H1 (cell line): ENCODE data around the gene ACTBL2. TPM values are rescaled to one million over a fixed set of nuclear protein-coding genes. Genes with fewer than 3 reads are reported as not detected.

Source experiments
- CTCF ChIA-PET: fragments of 300-600 bp; sonication (Branson Sonifier 250); formaldehyde crosslinking; loops from one replicate; lab custom pipeline; 2021; ENCODE audit not compliant: partially characterized antibody; lab: Charles Lee
- POLR2A ChIA-PET: fragments of 300-600 bp; sonication (Branson Sonifier 250); formaldehyde crosslinking; loops from one replicate; lab custom pipeline; 2021; ENCODE audit warnings: inconsistent platforms; ENCODE audit not compliant: partially characterized antibody; lab: Charles Lee
- DNase-seq, 2 experiments: peaks; one replicate each; pipeline versions ENCODE4 v3.0.0 to v3.0.0-alpha.2; 2010 to 2022; ENCODE audit warnings: low spot score in 2 of 2, low read depth in 1 of 2, mixed read lengths in 1 of 2
- FAIRE-seq: peaks from 2 replicates; lab custom pipeline; 2011; peaks lifted over from hg19 to GRCh38; lab: Jason Lieb, UNC
- H2AFZ ChIP-seq: 2 replicates; pipeline ENCODE4 v1.8.1; 2012; ENCODE audit warnings: low read length, inconsistent platforms
- H2AK5ac ChIP-seq: 2 replicates; pipeline ENCODE4 v1.6.1; 2013; ENCODE audit warnings: low read depth, low read length
- H2BK120ac ChIP-seq: replicated peaks from 2 replicates; pipeline ENCODE3; 2013; ENCODE audit warnings: low read depth, low read length, inconsistent platforms
- H2BK12ac ChIP-seq: 2 replicates; pipeline ENCODE4 v1.6.1; 2013; ENCODE audit warnings: low read depth, low read length
- H2BK15ac ChIP-seq: 2 replicates; pipeline ENCODE4 v1.6.1; 2013; ENCODE audit warnings: low read length
- H2BK20ac ChIP-seq: 2 replicates; pipeline ENCODE4 v1.6.1; 2013; ENCODE audit warnings: low read length
- H2BK5ac ChIP-seq: 2 replicates; pipeline ENCODE4 v1.6.1; 2013; ENCODE audit warnings: low read depth, low read length
- H3K14ac ChIP-seq: 2 replicates; pipeline ENCODE4 v1.6.1; 2013; ENCODE audit warnings: inconsistent platforms; ENCODE audit not compliant: insufficient read length
- H3K18ac ChIP-seq: 2 replicates; pipeline ENCODE4 v1.6.1; 2013; ENCODE audit warnings: low read length; ENCODE audit errors: extremely low read depth
- H3K23ac ChIP-seq: 2 replicates; pipeline ENCODE4 v1.6.1; 2013; ENCODE audit warnings: inconsistent platforms; ENCODE audit not compliant: insufficient read length
- H3K23me2 ChIP-seq: 2 replicates; pipeline ENCODE4 v1.6.1; 2013; ENCODE audit warnings: low read depth, low read length
- H3K27ac ChIP-seq: 2 replicates; pipeline ENCODE4 v1.6.1; 2011; ENCODE audit warnings: low read depth, low read length, inconsistent platforms
- H3K27me3 ChIP-seq, 4 experiments: replicated peaks in 1 of 4; 1 replicate in 1 of 4; 2 replicates in 3 of 4; pipeline versions ENCODE4 v1.6.1 to v1.8.1; 2011 to 2013; ENCODE audit warnings: low read length in 3 of 4, mild to moderate bottlenecking in 3 of 4, inconsistent platforms in 2 of 4, mixed read lengths in 2 of 4, moderate library complexity in 1 of 4; ENCODE audit not compliant: control insufficient read depth in 3 of 4, insufficient read depth in 3 of 4; ENCODE audit errors: extremely low read depth in 1 of 4
- H3K36me3 ChIP-seq, 4 experiments: 2 replicates each; pipeline versions ENCODE4 v1.6.1 to v1.8.1; 2011 to 2013; ENCODE audit warnings: mild to moderate bottlenecking in 4 of 4, low read length in 3 of 4, moderate library complexity in 2 of 4, control low read depth in 1 of 4, inconsistent platforms in 1 of 4; ENCODE audit not compliant: insufficient read depth in 4 of 4, control insufficient read depth in 2 of 4
- H3K4ac ChIP-seq: replicated peaks from 2 replicates; pipeline ENCODE3; 2013; ENCODE audit warnings: low read length, low read depth, mixed read lengths, inconsistent platforms; ENCODE audit not compliant: insufficient read length
- H3K4me1 ChIP-seq, 4 experiments: replicated peaks in 1 of 4; 1 replicate in 1 of 4; 2 replicates in 3 of 4; pipeline versions ENCODE4 v1.6.1 to v1.8.1; 2011 to 2013; ENCODE audit warnings: low read length in 3 of 4, inconsistent platforms in 2 of 4, mixed read lengths in 1 of 4; ENCODE audit not compliant: insufficient read depth in 4 of 4, control insufficient read depth in 3 of 4
- H3K4me2 ChIP-seq, 2 experiments: 2 replicates each; pipeline versions ENCODE4 v1.6.1 to v1.8.1; 2011 to 2013; ENCODE audit warnings: low read depth in 2 of 2, low read length in 2 of 2, control low read depth in 1 of 2, inconsistent platforms in 1 of 2, mild to moderate bottlenecking in 1 of 2; ENCODE audit not compliant: insufficient read depth in 1 of 2
- H3K4me3 ChIP-seq, 4 experiments: fragments of 200-600, 300-600 bp in 1 of 4; sonication (generic), shearing (Covaris generic), sonication (Bioruptor Twin) in 1 of 4; 2 replicates each; pipeline versions ENCODE4 v1.5.1 to v1.8.1; 2011 to 2016; ENCODE audit warnings: low read length in 4 of 4, low read depth in 3 of 4, control low read depth in 2 of 4, inconsistent platforms in 2 of 4, mild to moderate bottlenecking in 2 of 4, mixed read lengths in 1 of 4, moderate library complexity in 1 of 4; ENCODE audit not compliant: insufficient read depth in 2 of 4; ENCODE audit errors: extremely low read depth in 1 of 4
- H3K56ac ChIP-seq: replicated peaks from 2 replicates; pipeline ENCODE3; 2013; ENCODE audit warnings: low read depth, mild to moderate bottlenecking, mixed read lengths, low read length, inconsistent platforms; ENCODE audit not compliant: insufficient read length
- H3K79me1 ChIP-seq: 2 replicates; pipeline ENCODE4 v1.6.1; 2013; ENCODE audit warnings: low read depth, low read length, control low read depth
- H3K79me2 ChIP-seq, 2 experiments: 2 replicates each; pipeline versions ENCODE4 v1.6.1 to v1.8.1; 2012 to 2013; ENCODE audit warnings: low read length in 2 of 2, mild to moderate bottlenecking in 2 of 2, inconsistent platforms in 1 of 2; ENCODE audit not compliant: insufficient read depth in 2 of 2, control insufficient read depth in 1 of 2
- H3K9ac ChIP-seq, 4 experiments: replicated peaks in 1 of 4; 1 replicate in 1 of 4; 2 replicates in 3 of 4; pipeline versions ENCODE4 v1.6.1 to v1.8.1; 2011 to 2013; ENCODE audit warnings: low read depth in 3 of 4, low read length in 3 of 4, control low read depth in 2 of 4, mild to moderate bottlenecking in 2 of 4, moderate library complexity in 2 of 4, inconsistent platforms in 1 of 4; ENCODE audit errors: extremely low read depth in 1 of 4
- H3K9me3 ChIP-seq, 2 experiments: 2 replicates each; pipeline versions ENCODE4 v1.6.1 to v1.8.1; 2012 to 2013; ENCODE audit warnings: mild to moderate bottlenecking in 2 of 2, moderate library complexity in 2 of 2, control low read depth in 1 of 2, inconsistent platforms in 1 of 2, low read depth in 1 of 2, low read length in 1 of 2, mixed read lengths in 1 of 2; ENCODE audit not compliant: insufficient read depth in 2 of 2
- H4K20me1 ChIP-seq, 2 experiments: replicated peaks in 1 of 2; 2 replicates each; pipeline versions ENCODE3 to v1.8.1; 2011 to 2013; ENCODE audit warnings: inconsistent platforms in 2 of 2, low read length in 2 of 2, mild to moderate bottlenecking in 1 of 2; ENCODE audit not compliant: insufficient read depth in 2 of 2, control insufficient read depth in 1 of 2
- H4K5ac ChIP-seq: 2 replicates; pipeline ENCODE4 v1.6.1; 2013; ENCODE audit warnings: low read length, low read depth, mixed read lengths, inconsistent platforms; ENCODE audit not compliant: insufficient read length
- H4K8ac ChIP-seq: 2 replicates; pipeline ENCODE4 v1.8.0; 2013; ENCODE audit warnings: mild to moderate bottlenecking, moderate library complexity, low read length, inconsistent platforms; ENCODE audit not compliant: insufficient read depth; ENCODE audit errors: extremely low read depth
- H4K91ac ChIP-seq: replicated peaks from 2 replicates; pipeline ENCODE3; 2013; ENCODE audit warnings: low read length, mixed read lengths, inconsistent platforms; ENCODE audit not compliant: insufficient read length
- BRCA1 ChIP-seq: IDR thresholded peaks from 2 replicates; pipeline ENCODE4 v1.6.1; 2012; ENCODE audit warnings: low read depth, low read length, improper control_type of control experiment
- CTBP2 ChIP-seq: IDR thresholded peaks from 2 replicates; pipeline ENCODE4 v1.7.0; 2011; ENCODE audit warnings: borderline replicate concordance, mild to moderate bottlenecking, moderate library complexity, mixed read lengths, low read length; ENCODE audit not compliant: insufficient read depth, insufficient read length
- CTCF ChIP-seq, 3 experiments: IDR thresholded peaks; 1 replicate in 2 of 3; 2 replicates in 1 of 3; pipeline versions ENCODE4 v1.5.1 to v1.6.1; 2011; ENCODE audit warnings: low read length in 3 of 3, mild to moderate bottlenecking in 3 of 3, inconsistent platforms in 2 of 3, low read depth in 1 of 3, moderate library complexity in 1 of 3; ENCODE audit not compliant: insufficient read depth in 1 of 3; ENCODE audit errors: control extremely low read depth in 1 of 3
- E2F6 ChIP-seq: IDR thresholded peaks from 2 replicates; pipeline ENCODE4 v1.6.1; 2012; ENCODE audit warnings: inconsistent platforms
- RAD21 ChIP-seq, 2 experiments: IDR thresholded peaks in 1 of 2; conservative IDR thresholded peaks in 1 of 2; 2 replicates each; pipeline ENCODE4 v1.6.1; 2011; ENCODE audit warnings: low read depth in 2 of 2, low read length in 2 of 2, improper control_type of control experiment in 1 of 2, inconsistent platforms in 1 of 2, mild to moderate bottlenecking in 1 of 2, moderate library complexity in 1 of 2
- RBBP5 ChIP-seq: IDR thresholded peaks from 2 replicates; pipeline ENCODE4 v1.7.1; 2012; ENCODE audit warnings: low read depth, mild to moderate bottlenecking, inconsistent platforms, low read length, moderate library complexity, borderline replicate concordance
- SP4 ChIP-seq: IDR thresholded peaks from 2 replicates; pipeline ENCODE4 v1.6.1; 2012; ENCODE audit warnings: low read length, inconsistent platforms
- SRF ChIP-seq: IDR thresholded peaks from 2 replicates; pipeline ENCODE4 v1.6.1; 2011; ENCODE audit warnings: mild to moderate bottlenecking, low read depth, low read length, moderate library complexity
- WGBS, 2 experiments: shearing (Covaris generic) in 1 of 2; methylation state at CpG; one replicate each; pipeline versions ENCODE4 v1.1.6 to v1.1.7; 2013 to 2015; ENCODE audit warnings: low lambda C conversion rate in 2 of 2, mixed read lengths in 2 of 2, inconsistent platforms in 1 of 2, low coverage in 1 of 2, missing lambda C conversion rate in 1 of 2; ENCODE audit not compliant: insufficient replicate concordance in 2 of 2, insufficient coverage in 1 of 2, insufficient read length in 1 of 2; ENCODE audit errors: extremely low coverage in 1 of 2, missing lambda C conversion rate in 1 of 2; 5-methylcytosine and 5-hydroxymethylcytosine counted together
- polyA plus RNA-seq, 7 experiments: library from polyadenylated mRNA; depleted of rRNA in 3 of 7; stranded (reverse) in 5 of 7; unstranded in 2 of 7; fragments of >200 nt in 5 of 7; fragments of 200-250 nt in 2 of 7; gene quantifications; 1 replicate in 5 of 7; 2 replicates in 1 of 7; 4 replicates in 1 of 7; pipeline versions ENCODE4 v1.2.1 to v1.2.3, GENCODE V29; 2011 to 2013; ENCODE audit warnings: missing spikeins in 2 of 7, mixed read lengths in 2 of 7
- total RNA-seq: library from RNA; stranded (reverse); fragmentation: NEBNext Ultra II Directional; extraction: Animal tissue kit (Norgen Biotek cat#: 25700); gene quantifications from 2 replicates; pipeline ENCODE4 v1.2.1, GENCODE V29; 2021

ACTBL2 gene
- total and polyA plus RNA-seq, 2 of the 8 experiments (the other 6 are each of a cell fraction or from before 2014, with no cell fraction given), result not detected

- peak in 1 of 2 experiments; percentile 21 for DNase-seq
- Histone ChIP-seq H3K9ac (no peak overlapping the region), H2BK12ac (no peak overlapping the region), H3K23me2 (peaks cover 2% of the 10 kb centered on the region; the same call in 1 of the 2 replicates), H2BK120ac (no peak overlapping the region), H4K91ac (no peak overlapping the region), H3K4ac (no peak overlapping the region), H3K27me3 (no peaks in the 10 kb centered on the region), H3K18ac (no peak overlapping the region), H4K20me1 (no peaks in the 10 kb centered on the region), H3K4me1 (peaks cover 0 to 3% (median under 1%) of the 10 kb centered on the region in 4 experiments; a peak in 2 of 7 replicates), H3K79me1 (no peaks in the 10 kb centered on the region), H2BK5ac (no peak overlapping the region), H3K36me3 (no peaks in the 10 kb centered on the region), H3K4me2 (no peak overlapping the region), H3K27ac (no peak overlapping the region), H3K4me3 (no peak overlapping the region), H3K79me2 (no peaks in the 10 kb centered on the region), H2AFZ (no peak overlapping the region), H3K9me3 (no peaks in the 10 kb centered on the region), H2AK5ac (no peak overlapping the region), H3K14ac (no peak overlapping the region), H4K5ac (no peak overlapping the region), H3K23ac (no peak overlapping the region), H4K8ac (no peak overlapping the region), H2BK15ac (no peak overlapping the region), H3K56ac (no peak overlapping the region), H2BK20ac (no peak overlapping the region)
- CTCF ChIA-PET, result interaction anchor here (0.5 to 4.8 kb wide), 47 partner anchors 8 to 1187 kb away, joined by 3 to 53 read pairs (median 3); partner anchors contain the start of gene PLK2
- POLR2A ChIA-PET, result no interaction called here
- WGBS, 2 experiments, result 54% methylated on average over 8 of the region's 8 CpGs; no CpG with 5 or more reads in 1 of the 2 experiments
- peak; percentile 60 for FAIRE-seq
- TF ChIP-seq CTBP2, result no peak
- peak; percentile 90 for TF ChIP-seq E2F6
- TF ChIP-seq RAD21 (IDR thresholded peaks at IDR 0.05 in 1 of 2, conservative IDR thresholded peaks at IDR 0.05 in 1 of 2; ENCODE audit: low read depth in 2 of 2, low read length in 2 of 2), result peak; percentile 91
- TF ChIP-seq CTCF (IDR thresholded peaks at IDR 0.05; ENCODE audit: control extremely low read depth in 1 of 3, insufficient read depth in 1 of 3, low read depth in 1 of 3, low read length in 3 of 3), result peak; percentile 41 to 75 (median 65)
- no peak for TF ChIP-seq SP4
- no peak for TF ChIP-seq RBBP5
- TF ChIP-seq SRF, result no peak
- no peak for TF ChIP-seq BRCA1
Measured at GRCh38 chr5:57499262-57500050, 16.8 kb upstream of the ACTBL2 start.
